Omental fat pad (tissue), 4 donors: ENCODE data around the gene RTP3. TPM values are rescaled to one million over a fixed set of nuclear protein-coding genes. Genes with fewer than 3 reads are reported as not detected.
"Not testable (repeated sequence)": the region's sequence is repeated elsewhere in the genome, so short reads cannot be mapped to it uniquely, and the experiment has no call there.

Experiments used
- ATAC-seq: fragments of 150-250 bp; one replicate; pipeline ENCODE4 v1.9.1; 2016; ENCODE audit warnings: mild to moderate bottlenecking, moderate library complexity; ENCODE audit not compliant: low FRiP score
- DNase-seq: peaks from one replicate; pipeline ENCODE4 v3.0.0-alpha.2; 2019; ENCODE audit warnings: low spot score
- total RNA-seq, 4 donors: library from RNA; depleted of rRNA; stranded (reverse); fragments of >200 nt; gene quantifications; one replicate each; pipeline ENCODE4 v1.1.0, GENCODE V29; 2016
- TF ChIP-seq, protein P1 (sequence below), 3 donors: fragments of 450-650 bp; IDR thresholded peaks; one replicate each; pipeline ENCODE4 v1.5.1; 2016 to 2017; ENCODE audit warnings: antibody characterized with exemption in 3 of 3, mild to moderate bottlenecking in 3 of 3, moderate library complexity in 2 of 3

Gene RTP3
- total RNA-seq, 4 donors from 2014 or later = not detected

DNA sequence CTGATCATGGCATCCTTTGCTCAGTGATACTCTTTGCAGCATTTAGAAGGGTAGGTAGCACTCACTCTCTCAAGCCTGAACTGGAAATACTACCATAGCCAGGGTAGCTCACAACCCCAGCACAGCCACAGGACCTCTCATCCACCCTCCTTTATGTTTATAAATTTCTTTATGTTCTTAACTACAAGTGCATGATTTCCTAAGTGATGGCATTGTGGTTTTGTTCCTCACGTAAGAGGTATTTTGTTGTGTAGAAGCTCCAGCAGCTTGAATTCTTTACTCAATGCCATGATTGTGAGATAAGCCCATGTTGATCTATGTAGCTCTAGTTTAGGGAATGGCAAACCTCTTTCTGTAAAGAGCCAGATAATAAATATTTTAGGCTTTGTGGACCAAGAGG, 7.9 kb upstream of the RTP3 start:
- no peak for DNase-seq
- no peak for ATAC-seq
- TF ChIP-seq, protein P1, sequence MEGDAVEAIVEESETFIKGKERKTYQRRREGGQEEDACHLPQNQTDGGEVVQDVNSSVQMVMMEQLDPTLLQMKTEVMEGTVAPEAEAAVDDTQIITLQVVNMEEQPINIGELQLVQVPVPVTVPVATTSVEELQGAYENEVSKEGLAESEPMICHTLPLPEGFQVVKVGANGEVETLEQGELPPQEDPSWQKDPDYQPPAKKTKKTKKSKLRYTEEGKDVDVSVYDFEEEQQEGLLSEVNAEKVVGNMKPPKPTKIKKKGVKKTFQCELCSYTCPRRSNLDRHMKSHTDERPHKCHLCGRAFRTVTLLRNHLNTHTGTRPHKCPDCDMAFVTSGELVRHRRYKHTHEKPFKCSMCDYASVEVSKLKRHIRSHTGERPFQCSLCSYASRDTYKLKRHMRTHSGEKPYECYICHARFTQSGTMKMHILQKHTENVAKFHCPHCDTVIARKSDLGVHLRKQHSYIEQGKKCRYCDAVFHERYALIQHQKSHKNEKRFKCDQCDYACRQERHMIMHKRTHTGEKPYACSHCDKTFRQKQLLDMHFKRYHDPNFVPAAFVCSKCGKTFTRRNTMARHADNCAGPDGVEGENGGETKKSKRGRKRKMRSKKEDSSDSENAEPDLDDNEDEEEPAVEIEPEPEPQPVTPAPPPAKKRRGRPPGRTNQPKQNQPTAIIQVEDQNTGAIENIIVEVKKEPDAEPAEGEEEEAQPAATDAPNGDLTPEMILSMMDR (IDR thresholded peaks at IDR 0.05) = no peak

GRCh38 chr3:46490338-46491084, 7.3 kb upstream of the RTP3 start:
- TF ChIP-seq, protein P1 (IDR thresholded peaks at IDR 0.05) = no peak
- ATAC-seq (no peak), DNase-seq (no peak)

DNA sequence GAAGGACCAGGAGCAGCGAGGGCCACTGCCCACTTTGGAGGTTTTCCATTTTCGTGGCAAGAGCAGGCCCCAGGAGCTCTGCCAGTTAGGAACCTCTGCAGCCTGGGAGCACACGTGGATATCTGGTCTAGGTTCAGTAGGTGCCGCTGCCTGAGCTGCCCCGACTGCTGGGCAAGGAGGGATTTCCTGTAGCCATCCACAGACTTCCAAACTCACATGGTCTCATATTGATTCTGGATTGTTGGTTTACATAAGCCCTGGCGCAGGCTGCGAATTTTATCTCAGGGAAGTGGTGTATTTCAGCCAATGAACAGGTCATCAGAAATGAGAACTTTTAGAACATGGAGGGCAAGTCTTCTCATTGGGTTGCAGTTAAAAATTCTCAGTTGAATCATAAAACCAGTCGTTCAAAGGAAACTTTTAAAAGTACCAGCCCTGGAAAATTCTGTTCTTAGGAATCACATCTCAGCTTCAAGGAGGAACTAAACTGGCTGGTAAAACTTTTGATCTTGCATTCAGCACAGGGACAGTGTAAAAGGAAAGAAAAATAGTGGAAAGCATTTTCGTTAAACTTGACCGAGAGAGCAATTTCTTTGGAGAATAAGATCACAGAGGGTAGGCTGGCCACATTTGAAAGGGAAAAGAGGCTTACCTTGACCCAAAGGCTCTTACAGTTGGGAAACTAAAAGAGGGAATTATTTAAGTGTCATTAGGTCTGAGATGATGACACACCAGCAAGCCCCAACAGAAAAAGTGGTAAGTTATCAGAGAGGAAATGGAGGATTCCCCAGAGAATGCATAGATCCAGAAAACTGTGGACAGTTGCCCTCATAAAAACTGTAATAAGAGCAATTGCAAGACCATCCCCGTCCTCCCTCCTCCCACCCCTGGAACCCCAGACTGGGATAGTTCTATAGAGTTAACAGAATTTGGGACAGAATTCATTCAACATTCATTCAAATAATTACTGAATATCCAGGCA, 6.4 kb upstream of the RTP3 start:
- DNase-seq (no peak), ATAC-seq (no peak)
- TF ChIP-seq, protein P1 (IDR thresholded peaks at IDR 0.05) = no peak

GRCh38 chr3:46492890-46493547, 4.8 kb upstream of the RTP3 start:
- no peak for ATAC-seq

GRCh38 chr3:46494491-46494890, 3.3 kb upstream of the RTP3 start:
- not testable (repeated sequence) for DNase-seq, ATAC-seq

More at GRCh38 chr3:46492890-46493547, 4.8 kb upstream of the RTP3 start:
- TF ChIP-seq, protein P1 (IDR thresholded peaks at IDR 0.05) = no peak
- no peak for DNase-seq

DNA sequence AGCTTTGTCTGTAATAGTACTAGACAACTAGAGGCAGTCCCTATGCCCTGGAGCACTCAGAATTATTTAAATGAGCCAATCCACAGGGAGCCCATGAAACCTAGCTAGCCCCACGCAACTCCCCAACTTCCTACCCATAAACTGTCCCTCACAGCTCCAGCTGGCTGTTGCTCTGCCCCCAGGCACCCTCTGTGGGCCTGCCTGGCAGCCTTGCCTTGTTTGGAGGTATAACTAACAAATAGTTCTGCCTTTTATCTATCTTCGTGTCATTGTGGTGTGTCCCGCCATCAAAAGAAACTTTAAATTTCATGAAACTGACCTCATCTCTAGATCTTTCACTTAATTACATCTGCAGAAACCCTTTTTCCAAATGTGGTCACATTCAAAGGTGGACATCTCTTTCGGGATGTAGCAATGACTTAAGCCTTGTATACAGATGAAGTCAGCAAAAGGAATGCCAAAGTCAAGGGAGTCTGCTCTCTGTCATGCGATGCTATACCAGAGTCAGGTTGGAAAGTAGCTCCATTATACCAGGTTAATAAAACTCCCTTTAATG, 1.8 kb upstream of the RTP3 start:
- ATAC-seq = peak; percentile 44
- DNase-seq = no peak
- TF ChIP-seq, protein P1 (IDR thresholded peaks at IDR 0.05) = no peak
